ENCODE results near the gene ZNF609. TPM values are rescaled to one million over a fixed set of nuclear protein-coding genes. Genes with fewer than 3 reads are reported as not detected.

Gene ZNF609
- total and polyA plus RNA-seq, 2 of the 13 experiments (the other 11 are each of a cell fraction or from before 2014, with no cell fraction given) = 8.9 to 9.9 TPM

DNA sequence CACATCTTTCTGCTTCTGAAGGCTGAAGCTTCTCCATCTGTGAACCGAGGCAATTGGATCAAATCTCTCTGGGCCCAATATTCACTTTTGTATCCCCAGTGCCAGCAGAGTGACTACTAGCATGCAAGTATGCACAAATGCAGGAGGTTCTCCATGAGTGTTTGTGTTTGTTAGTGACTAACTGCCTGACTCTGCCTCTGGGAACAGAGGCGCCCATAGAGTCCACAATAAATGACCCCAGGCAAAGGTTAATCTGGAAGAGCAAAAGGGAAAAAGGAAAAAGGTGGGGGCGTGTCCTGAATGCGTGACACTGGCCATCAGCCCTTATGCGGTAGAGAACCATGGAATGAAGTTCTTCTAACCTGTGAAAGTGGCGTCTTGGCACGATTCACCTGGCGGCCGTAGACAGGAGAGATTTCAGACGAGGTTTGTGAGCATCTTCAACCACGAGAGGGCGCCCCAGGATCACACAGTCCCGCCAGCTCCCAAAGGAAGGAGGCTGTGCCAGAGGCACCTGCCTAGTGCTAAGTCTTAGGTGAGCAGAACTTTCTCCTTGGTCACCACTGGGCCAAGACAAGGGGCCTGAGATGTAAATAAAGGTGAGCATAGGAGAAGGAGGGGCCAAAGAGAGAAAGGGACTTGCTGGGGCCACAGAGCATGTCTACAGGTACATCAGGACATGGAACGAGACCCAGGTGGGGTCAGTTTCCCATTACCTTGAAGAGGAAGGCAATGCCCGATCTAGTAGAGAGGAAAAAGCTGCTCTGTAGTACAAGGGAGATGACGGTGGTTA, 270.8 kb downstream of the ZNF609 start (continued):
- 0 out of 2 replicates have a peak, but pooled peaks have one; percentile 32 for TF ChIP-seq RARA (CRISPR knock-in tag; IDR thresholded peaks at IDR 0.05)
- no peak for TF ChIP-seq KLF11 (CRISPR knock-in tag; IDR thresholded peaks at IDR 0.05)
- TF ChIP-seq HNF4A (CRISPR knock-in tag; IDR thresholded peaks at IDR 0.05) = no peak
- TF ChIP-seq PAF1 (CRISPR knock-in tag; IDR thresholded peaks at IDR 0.05) = no peak
- TF ChIP-seq SKI (IDR thresholded peaks at IDR 0.05; ENCODE audit: partially characterized antibody) = no peak
- no peak for TF ChIP-seq MNT (IDR thresholded peaks at IDR 0.05)
- TF ChIP-seq ZNF30 (CRISPR knock-in tag; IDR thresholded peaks at IDR 0.05) = no peak
- no peak for TF ChIP-seq CBX1 (IDR thresholded peaks at IDR 0.05; ENCODE audit: low read depth)
- TF ChIP-seq ZNF687 (CRISPR knock-in tag; IDR thresholded peaks at IDR 0.05) = 0 out of 2 replicates have a peak, but pooled peaks have one; percentile 12
- no peak for TF ChIP-seq NFYC (CRISPR knock-in tag; IDR thresholded peaks at IDR 0.05)
- no peak for TF ChIP-seq MTA3 (CRISPR knock-in tag; IDR thresholded peaks at IDR 0.05)
